ENCODE data around the gene GALK2. TPM values are rescaled to one million over a fixed set of nuclear protein-coding genes. Genes with fewer than 3 reads are reported as not detected.
"Not testable (repeated sequence)": the region's sequence is repeated elsewhere in the genome, so short reads cannot be mapped to it uniquely, and the experiment has no call there.

The GALK2 gene
- total and polyA plus RNA-seq, 10 donors, result 6.8 to 60.8 (median 32.7) TPM

DNA sequence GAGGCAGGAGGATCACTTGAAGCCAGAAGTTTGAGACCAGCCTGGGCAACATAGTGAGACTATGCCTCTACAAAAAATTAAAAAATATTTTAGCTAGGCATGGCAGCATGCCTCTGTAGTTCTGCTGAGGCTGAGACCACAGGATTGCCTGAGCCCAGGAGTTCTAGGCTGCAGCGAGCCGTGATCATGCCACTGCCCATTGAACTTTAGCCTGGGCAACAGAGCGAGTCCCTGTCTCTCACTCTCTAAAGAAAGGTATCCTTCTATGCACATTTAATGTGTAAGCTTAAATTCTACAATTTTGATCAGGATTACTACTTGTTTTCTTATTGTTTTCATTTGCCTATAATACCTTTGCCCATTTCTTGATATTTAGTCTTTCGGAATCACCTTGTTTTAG lies 26.8 kb downstream of the GALK2 start:
- Histone ChIP-seq H3K27me3 (replicated peaks in 1 of 7) (no peaks in the 10 kb centered on the region), H3K4me3 (no peak overlapping the region), H3K4me1 (peaks cover 0 to 10% (median 0%) of the 10 kb centered on the region in 6 donors), H3K36me3 (peaks cover 0 to 11% (median 0%) of the 10 kb centered on the region in 6 donors), H3K27ac (no peak overlapping the region), H3K9me3 (no peaks in the 10 kb centered on the region)
- DNase-seq, result no peak
- 97 to 99% (median 98%) methylated on average over 4 of the region's 4 CpGs for WGBS, 5 donors
- intact Hi-C loops (cut with DNase I; ENCODE audit: low total_unique reads), result no loop called here
- TF ChIP-seq POLR2A (IDR thresholded peaks at IDR 0.05) (no peak), POLR2AphosphoS5 (IDR thresholded peaks at IDR 0.05) (no peak)
- TF ChIP-seq, protein P1, sequence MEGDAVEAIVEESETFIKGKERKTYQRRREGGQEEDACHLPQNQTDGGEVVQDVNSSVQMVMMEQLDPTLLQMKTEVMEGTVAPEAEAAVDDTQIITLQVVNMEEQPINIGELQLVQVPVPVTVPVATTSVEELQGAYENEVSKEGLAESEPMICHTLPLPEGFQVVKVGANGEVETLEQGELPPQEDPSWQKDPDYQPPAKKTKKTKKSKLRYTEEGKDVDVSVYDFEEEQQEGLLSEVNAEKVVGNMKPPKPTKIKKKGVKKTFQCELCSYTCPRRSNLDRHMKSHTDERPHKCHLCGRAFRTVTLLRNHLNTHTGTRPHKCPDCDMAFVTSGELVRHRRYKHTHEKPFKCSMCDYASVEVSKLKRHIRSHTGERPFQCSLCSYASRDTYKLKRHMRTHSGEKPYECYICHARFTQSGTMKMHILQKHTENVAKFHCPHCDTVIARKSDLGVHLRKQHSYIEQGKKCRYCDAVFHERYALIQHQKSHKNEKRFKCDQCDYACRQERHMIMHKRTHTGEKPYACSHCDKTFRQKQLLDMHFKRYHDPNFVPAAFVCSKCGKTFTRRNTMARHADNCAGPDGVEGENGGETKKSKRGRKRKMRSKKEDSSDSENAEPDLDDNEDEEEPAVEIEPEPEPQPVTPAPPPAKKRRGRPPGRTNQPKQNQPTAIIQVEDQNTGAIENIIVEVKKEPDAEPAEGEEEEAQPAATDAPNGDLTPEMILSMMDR (IDR thresholded peaks at IDR 0.05 in 8 of 11, conservative IDR thresholded peaks at IDR 0.05 in 3 of 11), result no peak

DNA sequence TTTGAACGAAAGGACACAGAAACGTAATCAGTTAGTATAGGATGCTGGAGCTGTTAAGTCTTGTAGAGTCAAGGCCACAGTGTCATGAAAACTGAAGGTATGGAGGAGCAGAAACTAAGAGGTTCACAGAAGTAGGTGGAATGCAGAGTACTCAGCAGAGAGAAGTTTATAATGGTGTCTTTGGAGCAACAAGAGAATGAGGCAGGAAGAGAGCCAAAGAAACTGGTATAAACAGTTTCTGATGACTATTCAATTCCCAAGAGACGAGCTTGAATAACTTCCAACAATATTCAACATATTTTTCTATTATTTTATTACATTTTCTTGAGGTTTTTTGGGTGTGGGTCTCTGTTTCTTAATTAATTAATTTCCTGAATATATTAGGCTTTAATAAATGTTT lies 29.6 kb downstream of the GALK2 start:
- H3K4me1 ChIP-seq, result peaks cover 0 to 10% (median 0%) of the 10 kb centered on the region in 6 donors
- WGBS, 5 donors, result 77 to 84% (median 79%) methylated on average over 3 of the region's 3 CpGs
- intact Hi-C loops (cut with DNase I; ENCODE audit: low total_unique reads), result no loop called here
- H3K27ac ChIP-seq, result no peak overlapping the region
- TF ChIP-seq, protein P1 (IDR thresholded peaks at IDR 0.05 in 8 of 11, conservative IDR thresholded peaks at IDR 0.05 in 3 of 11), result no peak
- TF ChIP-seq POLR2A (IDR thresholded peaks at IDR 0.05) (no peak), POLR2AphosphoS5 (IDR thresholded peaks at IDR 0.05) (no peak)
- DNase-seq, result no peak
- peaks cover 0 to 38% (median 16%) of the 10 kb centered on the region in 6 donors for H3K36me3 ChIP-seq
- peaks cover 0 to 5% (median 2%) of the 10 kb centered on the region in 8 donors for H3K9me3 ChIP-seq
- H3K27me3 ChIP-seq (replicated peaks in 1 of 7), result no peaks in the 10 kb centered on the region
- no peak overlapping the region for H3K4me3 ChIP-seq

DNA sequence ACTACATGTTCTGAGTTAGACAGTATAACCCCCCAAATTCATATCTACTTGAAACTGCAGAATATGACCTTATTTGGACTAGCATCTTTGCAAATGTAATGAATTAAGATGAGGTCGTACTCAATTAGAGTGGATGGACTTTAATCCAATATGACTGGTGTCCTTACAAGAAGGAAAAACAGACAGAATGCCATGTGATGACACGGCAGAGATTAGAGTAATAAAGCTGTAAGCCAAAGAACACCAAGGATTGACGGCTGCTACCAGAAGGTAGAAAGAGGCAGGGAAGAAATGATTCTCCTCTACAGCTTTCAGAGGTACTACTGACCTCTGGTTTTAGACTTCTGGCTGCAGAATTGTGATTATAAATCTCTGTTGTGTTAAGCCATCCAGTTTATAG lies 30.3 kb downstream of the GALK2 start:
- no peak overlapping the region for H3K4me3 ChIP-seq
- 85 to 95% (median 95%) methylated on average over 3 of the region's 3 CpGs for WGBS, 5 donors
- H3K27me3 ChIP-seq (replicated peaks in 1 of 7), result no peaks in the 10 kb centered on the region
- intact Hi-C loops (cut with DNase I; ENCODE audit: low total_unique reads), result no loop called here
- TF ChIP-seq POLR2A (IDR thresholded peaks at IDR 0.05), result no peak
- TF ChIP-seq POLR2AphosphoS5 (IDR thresholded peaks at IDR 0.05), result no peak
- TF ChIP-seq, protein P1 (IDR thresholded peaks at IDR 0.05 in 8 of 11, conservative IDR thresholded peaks at IDR 0.05 in 3 of 11), result no peak
- peaks cover 0 to 44% (median 16%) of the 10 kb centered on the region in 6 donors for H3K36me3 ChIP-seq
- no peak overlapping the region for H3K27ac ChIP-seq
- DNase-seq, result no peak
- H3K4me1 ChIP-seq, result peaks cover 0 to 10% (median 0%) of the 10 kb centered on the region in 6 donors
- H3K9me3 ChIP-seq, result peaks cover 0 to 10% (median 7%) of the 10 kb centered on the region in 8 donors

DNA sequence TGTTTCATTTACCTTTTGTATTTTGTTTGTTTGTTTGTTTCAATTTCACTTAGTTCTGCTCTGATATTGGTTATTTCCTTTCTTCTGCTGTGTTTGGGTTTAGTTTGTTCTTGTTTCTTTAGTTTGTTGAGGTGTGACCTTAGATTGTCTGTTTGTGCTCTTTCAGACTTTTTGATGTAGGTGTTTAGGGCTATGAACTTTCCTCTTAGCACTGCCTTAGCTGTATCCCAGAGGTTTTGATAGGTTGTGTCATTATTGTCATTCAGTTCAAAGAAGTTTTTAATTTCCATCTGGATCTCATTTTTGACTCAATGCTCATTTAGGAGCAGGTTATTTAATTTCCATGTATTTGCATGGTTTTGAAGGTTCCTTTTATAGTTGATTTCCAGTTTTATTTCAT lies 38.1 kb downstream of the GALK2 start:
- peaks cover 0 to 74% (median 63%) of the 10 kb centered on the region in 8 donors for H3K9me3 ChIP-seq
- H3K4me3 ChIP-seq; H3K27me3 ChIP-seq (replicated peaks in 1 of 7); H3K27ac ChIP-seq; intact Hi-C loops (cut with DNase I; ENCODE audit: low total_unique reads); H3K4me1 ChIP-seq; DNase-seq: not testable (repeated sequence)
- peaks cover 0 to 69% (median 7%) of the 10 kb centered on the region in 6 donors for H3K36me3 ChIP-seq

DNA sequence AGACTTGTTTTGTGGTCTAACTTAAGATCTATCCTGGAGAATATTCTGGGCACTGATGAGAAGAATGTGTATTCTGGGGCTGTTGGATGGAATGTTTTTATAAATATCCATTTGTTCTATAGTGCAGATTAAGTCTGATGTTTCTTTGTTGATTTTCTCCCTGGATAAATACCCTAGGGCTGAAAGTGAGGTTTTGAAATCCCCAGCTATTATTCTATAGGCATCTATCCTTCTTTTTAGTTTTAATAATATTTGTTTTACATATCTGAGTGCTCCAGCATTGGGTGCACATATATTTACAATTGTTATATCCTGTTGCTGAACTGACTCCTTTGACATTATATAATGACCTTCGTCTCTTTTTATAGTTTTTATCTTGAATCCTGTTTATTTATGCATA lies 42.9 kb downstream of the GALK2 start:
- TF ChIP-seq POLR2AphosphoS5 (IDR thresholded peaks at IDR 0.05) (no peak), POLR2A (IDR thresholded peaks at IDR 0.05) (no peak)
- TF ChIP-seq, protein P1 (IDR thresholded peaks at IDR 0.05 in 8 of 11, conservative IDR thresholded peaks at IDR 0.05 in 3 of 11), result no peak
- Histone ChIP-seq H3K36me3 (peaks cover 0 to 45% (median 4%) of the 10 kb centered on the region in 6 donors), H3K4me1 (peaks cover 0 to 13% (median 7%) of the 10 kb centered on the region in 6 donors), H3K9me3 (peaks cover 0 to 55% (median 45%) of the 10 kb centered on the region in 8 donors), H3K4me3 (no peak overlapping the region), H3K27ac (no peak overlapping the region), H3K27me3 (replicated peaks in 1 of 7) (no peaks in the 10 kb centered on the region)
- no peak for DNase-seq
- intact Hi-C loops (cut with DNase I; ENCODE audit: low total_unique reads), result no loop called here
- 83 to 100% (median 95%) methylated on average over 1 of the region's 1 CpG for WGBS, 5 donors

Data from spleen (tissue), 11 donors.